CD4-positive, alpha-beta memory T cell (primary cell): ENCODE data around the gene CD300C. TPM values are rescaled to one million over a fixed set of nuclear protein-coding genes. Genes with fewer than 3 reads are reported as not detected.

Experiments used
- CTCF ChIA-PET: fragments of 350-600 bp; sonication (Branson Sonifier 250); formaldehyde crosslinking; loops from one replicate; lab custom pipeline; 2021; ENCODE audit warnings: inconsistent platforms; ENCODE audit not compliant: partially characterized antibody; lab: Charles Lee
- POLR2A ChIA-PET: fragments of 350-600 bp; sonication (Branson Sonifier 250); formaldehyde crosslinking; loops from one replicate; lab custom pipeline; 2021; ENCODE audit not compliant: partially characterized antibody; lab: Charles Lee
- DNase-seq, 5 donors: peaks; one replicate each; pipeline versions ENCODE4 v3.0.0 to v3.0.0-alpha.2; 2020 to 2022; ENCODE audit warnings: mixed read lengths in 1 of 5
- H3K27ac ChIP-seq: one replicate; pipeline ENCODE4 v1.7.0; 2013; ENCODE audit warnings: low read depth, low read length
- H3K27me3 ChIP-seq: 2 replicates; pipeline ENCODE4 v1.7.0; 2013; ENCODE audit warnings: mild to moderate bottlenecking, low read length, moderate library complexity; ENCODE audit not compliant: insufficient read depth
- H3K36me3 ChIP-seq: 2 replicates; pipeline ENCODE4 v1.7.0; 2013; ENCODE audit warnings: mild to moderate bottlenecking, low read length, moderate library complexity; ENCODE audit not compliant: insufficient read depth
- H3K4me1 ChIP-seq: 2 replicates; pipeline ENCODE4 v1.7.0; 2013; ENCODE audit warnings: mild to moderate bottlenecking, low read length, moderate library complexity; ENCODE audit not compliant: insufficient read depth
- H3K4me3 ChIP-seq, 2 donors: one replicate each; pipeline ENCODE4 v1.7.0; 2013; ENCODE audit warnings: low read length in 2 of 2, mild to moderate bottlenecking in 1 of 2
- H3K9me3 ChIP-seq, 2 donors: one replicate each; pipeline ENCODE4 v1.7.0; 2013; ENCODE audit warnings: low read length in 2 of 2, control low read depth in 1 of 2; ENCODE audit not compliant: control insufficient read depth in 1 of 2
- H3K27ac Mint-ChIP-seq, 7 donors: one replicate each; pipeline ENCODE4 v1.8.0; 2020 to 2021; ENCODE audit warnings: mixed read lengths in 7 of 7, mild to moderate bottlenecking in 6 of 7, inconsistent platforms in 3 of 7, moderate library complexity in 3 of 7
- H3K27me3 Mint-ChIP-seq, 2 donors: one replicate each; pipeline ENCODE4 v1.8.0; 2020 to 2021; ENCODE audit warnings: mixed read lengths in 2 of 2
- H3K36me3 Mint-ChIP-seq, 2 donors: one replicate each; pipeline ENCODE4 v1.8.0; 2020 to 2021; ENCODE audit warnings: mixed read lengths in 2 of 2, inconsistent platforms in 1 of 2, mild to moderate bottlenecking in 1 of 2
- H3K4me1 Mint-ChIP-seq, 4 donors: one replicate each; pipeline ENCODE4 v1.8.0; 2020 to 2021; ENCODE audit warnings: mixed read lengths in 4 of 4, mild to moderate bottlenecking in 1 of 4
- H3K4me3 Mint-ChIP-seq, 8 donors: one replicate each; pipeline ENCODE4 v1.8.0; 2020 to 2021; ENCODE audit warnings: mixed read lengths in 8 of 8, mild to moderate bottlenecking in 7 of 8, moderate library complexity in 6 of 8, inconsistent platforms in 3 of 8
- H3K9me3 Mint-ChIP-seq, 8 donors: one replicate each; pipeline ENCODE4 v1.8.0; 2020 to 2021; ENCODE audit warnings: mixed read lengths in 8 of 8, mild to moderate bottlenecking in 5 of 8, inconsistent platforms in 3 of 8, moderate library complexity in 1 of 8
- intact Hi-C: fragments of 100-400 bp; cut with micrococcal nuclease; formaldehyde crosslinking; loops from one replicate; pipeline ENCODE4 v1.15.1; 2023
- polyA plus RNA-seq, 2 donors: library from polyadenylated mRNA; unstranded; fragments of 300-500 nt; fragmentation: Illumina TruSeq; gene quantifications; one replicate each; pipeline ENCODE4 v1.2.3, GENCODE V29; 2021
- total RNA-seq, 2 experiments: library from RNA; stranded (reverse); gene quantifications; one replicate each; pipeline ENCODE4 v1.2.3, GENCODE V29; 2021

CD300C gene
- total RNA-seq (not detected), polyA plus RNA-seq (not detected)

GRCh38 chr17:74545843-74546230 lies at the start of gene CD300C:
Gene CD300C (minus strand): TSS chr17:74546115. CDS start chr17:74545782, 333 bp downstream.
- ChIA-PET CTCF (no interaction called here), POLR2A (no interaction called here)
- Histone ChIP-seq H3K27ac (no peak within 1 kb of the TSS), H3K27me3 (no peaks in the 10 kb centered on the region), H3K9me3 (no peaks in the 10 kb centered on the region), H3K4me1 (no peaks in the 10 kb centered on the region), H3K36me3 (no peaks in the 10 kb centered on the region), H3K4me3 (no peak within 1 kb of the TSS)
- intact Hi-C loops: no loop called here
- DNase-seq: no peak
- no peak within 1 kb of the TSS for H3K4me3 Mint-ChIP-seq
- H3K9me3 Mint-ChIP-seq: no peaks in the 10 kb centered on the region
- H3K27me3 Mint-ChIP-seq: peaks cover 2 to 3% of the 10 kb centered on the region in 2 donors
- H3K27ac Mint-ChIP-seq: peak within 1 kb of the TSS in 2 of 7 donors; percentile 51 to 64
- peaks cover 0 to 8% (median 4%) of the 10 kb centered on the region in 4 donors for H3K4me1 Mint-ChIP-seq
- no peaks in the 10 kb centered on the region for H3K36me3 Mint-ChIP-seq

- Histone ChIP-seq H3K36me3 (no peaks in the 10 kb centered on the region), H3K4me3 (no peak overlapping the region), H3K9me3 (no peaks in the 10 kb centered on the region), H3K27me3 (no peaks in the 10 kb centered on the region), H3K27ac (no peak overlapping the region), H3K4me1 (no peaks in the 10 kb centered on the region)
- intact Hi-C loops: no loop called here
- peaks cover 23 to 36% of the 10 kb centered on the region in 2 donors for H3K27me3 Mint-ChIP-seq
- no peak overlapping the region for H3K27ac Mint-ChIP-seq
- peaks cover 0 to 4% (median 0%) of the 10 kb centered on the region in 8 donors for H3K9me3 Mint-ChIP-seq
- H3K4me1 Mint-ChIP-seq: peaks cover 5 to 12% (median 9%) of the 10 kb centered on the region in 4 donors
- ChIA-PET CTCF (no interaction called here), POLR2A (no interaction called here)
- H3K4me3 Mint-ChIP-seq: no peak overlapping the region
- no peaks in the 10 kb centered on the region for H3K36me3 Mint-ChIP-seq
- DNase-seq: no peak
Observed at GRCh38 chr17:74595037-74595750, 49.3 kb upstream of the CD300C start.

GRCh38 chr17:74592087-74592990 lies 46.4 kb upstream of the CD300C start, which contains the start of gene CD300LD:
Gene CD300LD (minus strand): TSS chr17:74592283. CDS start chr17:74592202, 81 bp downstream.
- H3K36me3 Mint-ChIP-seq: no peaks in the 10 kb centered on the region

GRCh38 chr17:74591503-74591902 lies 45.6 kb upstream of the CD300C start:
- no peaks in the 10 kb centered on the region for H3K9me3 ChIP-seq
- no peak for DNase-seq
- Mint-ChIP-seq H3K9me3 (peaks cover 0 to 6% (median 0%) of the 10 kb centered on the region in 8 donors), H3K36me3 (no peaks in the 10 kb centered on the region), H3K4me3 (no peak overlapping the region), H3K4me1 (peaks cover 0 to 7% (median 5%) of the 10 kb centered on the region in 4 donors), H3K27me3 (peaks cover 12 to 36% of the 10 kb centered on the region in 2 donors), H3K27ac (no peak overlapping the region)
- H3K36me3 ChIP-seq: no peaks in the 10 kb centered on the region
- H3K4me3 ChIP-seq: no peak overlapping the region
- no peak overlapping the region for H3K27ac ChIP-seq
- H3K4me1 ChIP-seq: no peaks in the 10 kb centered on the region
- H3K27me3 ChIP-seq: no peaks in the 10 kb centered on the region
- intact Hi-C loops: no loop called here
- CTCF ChIA-PET: interaction anchor here (0.9 kb wide), 1 partner anchor 224 kb away, joined by 3 read pairs; no protein-coding TSS in a partner anchor
- POLR2A ChIA-PET: no interaction called here

More at GRCh38 chr17:74592087-74592990, 46.4 kb upstream of the CD300C start, which contains the start of gene CD300LD:
- Histone ChIP-seq H3K36me3 (no peaks in the 10 kb centered on the region), H3K4me3 (no peak within 1 kb of the TSS), H3K9me3 (no peaks in the 10 kb centered on the region), H3K4me1 (no peaks in the 10 kb centered on the region), H3K27ac (no peak within 1 kb of the TSS), H3K27me3 (no peaks in the 10 kb centered on the region)
- Mint-ChIP-seq H3K4me3 (peak within 1 kb of the TSS in 2 of 8 donors; percentile 17 to 51), H3K27ac (no peak within 1 kb of the TSS), H3K4me1 (peaks cover 0 to 7% (median 5%) of the 10 kb centered on the region in 4 donors), H3K9me3 (peaks cover 0 to 6% (median 0%) of the 10 kb centered on the region in 8 donors), H3K27me3 (peaks cover 16 to 39% of the 10 kb centered on the region in 2 donors)
- intact Hi-C loops: no loop called here
- no peak for DNase-seq
- CTCF ChIA-PET: interaction anchor here (0.9 kb wide), 1 partner anchor 224 kb away, joined by 3 read pairs; no protein-coding TSS in a partner anchor
- POLR2A ChIA-PET: interaction anchor here (0.6 kb wide), 1 partner anchor 34 kb away, joined by 3 read pairs; no protein-coding TSS in a partner anchor

- ChIA-PET POLR2A (no interaction called here), CTCF (no interaction called here)
- Mint-ChIP-seq H3K9me3 (peaks cover 0 to 9% (median 5%) of the 10 kb centered on the region in 8 donors), H3K36me3 (no peaks in the 10 kb centered on the region), H3K4me1 (peaks cover 0 to 1% (median 0%) of the 10 kb centered on the region in 4 donors), H3K4me3 (no peak overlapping the region), H3K27ac (no peak overlapping the region), H3K27me3 (peaks cover 5 to 14% of the 10 kb centered on the region in 2 donors)
- no peak for DNase-seq
- Histone ChIP-seq H3K36me3 (no peaks in the 10 kb centered on the region), H3K4me3 (no peak overlapping the region), H3K4me1 (no peaks in the 10 kb centered on the region), H3K27ac (no peak overlapping the region), H3K27me3 (no peaks in the 10 kb centered on the region), H3K9me3 (no peaks in the 10 kb centered on the region)
- intact Hi-C loops: no loop called here
Observed at GRCh38 chr17:74585711-74586110, 39.8 kb upstream of the CD300C start.

- Histone ChIP-seq H3K4me3 (no peak overlapping the region), H3K27ac (no peak overlapping the region), H3K36me3 (no peaks in the 10 kb centered on the region), H3K9me3 (no peaks in the 10 kb centered on the region), H3K4me1 (peaks cover 9% of the 10 kb centered on the region), H3K27me3 (no peaks in the 10 kb centered on the region)
- Mint-ChIP-seq H3K4me3 (no peak overlapping the region), H3K9me3 (peaks cover 0 to 9% (median 5%) of the 10 kb centered on the region in 8 donors), H3K27ac (peak overlapping the region in 1 of 7 donors; percentile 1), H3K4me1 (peaks cover 4 to 9% (median 7%) of the 10 kb centered on the region in 4 donors), H3K27me3 (peaks cover 5 to 11% of the 10 kb centered on the region in 2 donors), H3K36me3 (no peaks in the 10 kb centered on the region)
- ChIA-PET CTCF (no interaction called here), POLR2A (no interaction called here)
- intact Hi-C loops: no loop called here
- DNase-seq: no peak
Observed at GRCh38 chr17:74584292-74585060, 38.6 kb upstream of the CD300C start.
